ENCODE results near the gene RPGRIP1.

GRCh38 chr14:21307637-21308036 lies 27.8 kb downstream of the RPGRIP1 start:
- TF ChIP-seq CTCF (conservative IDR thresholded peaks at IDR 0.05; ENCODE audit: low read depth, low read length) (no peak), RAD21 (IDR thresholded peaks at IDR 0.05; ENCODE audit: low read length) (no peak)

Measured in IMR-90 (cell line).